Measurements from ENCODE around the gene SHROOM3.
"Not testable (repeated sequence)": the region's sequence is repeated elsewhere in the genome, so short reads cannot be mapped to it uniquely, and the experiment has no call there.

Gene SHROOM3

DNA sequence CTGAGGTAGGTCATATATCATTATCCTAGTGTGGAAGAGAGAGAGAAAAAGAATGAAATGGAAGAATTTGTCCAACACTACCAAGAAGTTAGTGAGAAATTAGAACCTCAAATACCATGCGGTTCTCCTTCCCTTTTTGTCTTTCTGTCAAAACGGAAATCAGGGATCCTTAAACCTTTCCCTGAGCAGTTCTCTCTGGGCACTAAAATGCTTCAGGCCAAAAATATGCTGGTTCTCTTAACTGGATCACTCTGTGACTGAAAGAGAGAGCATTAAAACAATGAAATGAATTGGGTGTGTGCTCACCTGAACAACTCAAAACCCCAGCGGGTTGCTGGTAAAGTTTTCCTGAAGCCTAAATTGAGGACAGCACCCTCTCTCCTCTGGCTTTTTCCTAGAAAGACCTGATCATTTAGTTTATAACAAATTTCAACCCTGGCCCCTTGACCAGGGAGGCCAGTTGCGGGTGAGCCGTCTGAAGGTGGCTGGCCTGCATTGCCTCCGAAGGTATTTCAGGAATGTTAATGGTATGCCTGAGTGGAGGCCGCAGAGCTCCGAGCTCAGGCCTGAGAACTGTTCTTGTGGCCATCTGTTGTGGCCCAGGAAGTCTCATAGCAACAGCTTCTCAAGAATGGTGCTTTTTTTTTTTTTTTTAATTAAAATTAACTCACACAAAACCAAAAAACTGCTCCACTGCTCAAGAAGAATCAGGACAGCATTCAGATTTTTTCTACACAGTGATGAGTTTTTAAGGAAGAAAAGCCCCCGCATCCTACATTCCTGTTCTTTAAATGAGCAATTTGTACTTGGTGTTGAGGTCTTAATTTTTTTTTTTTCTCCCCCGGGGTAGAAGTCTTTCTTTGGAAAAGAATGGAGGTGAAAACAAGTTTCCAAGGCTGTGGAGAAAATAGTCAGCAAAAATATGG is 155.1 kb downstream of the SHROOM3 start:
- no peak for DNase-seq (ENCODE audit: extremely low read depth in 1 of 2, low read depth in 1 of 2)

DNA sequence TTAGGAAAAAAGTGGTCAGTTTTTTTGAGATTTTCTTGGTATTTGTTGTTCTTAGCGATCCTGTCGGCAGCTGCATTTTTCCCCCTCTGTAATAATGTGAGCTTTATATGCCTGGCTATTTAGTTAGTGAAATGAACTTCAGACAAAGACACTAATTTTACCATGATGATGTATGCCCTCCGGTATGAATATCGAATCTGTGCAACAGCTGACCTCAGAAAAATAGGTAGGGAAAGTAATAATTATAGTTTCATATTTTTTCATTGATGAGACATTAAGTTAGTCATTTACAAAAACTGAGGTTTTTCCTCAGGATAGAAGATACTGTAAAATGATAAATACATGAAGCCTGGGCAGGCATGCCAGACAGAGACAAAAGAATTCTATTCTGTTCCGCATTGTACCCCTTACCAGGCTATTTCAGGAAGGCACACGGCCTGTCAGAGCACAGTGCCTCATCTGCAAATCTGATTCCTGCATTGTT is 155.8 kb downstream of the SHROOM3 start:
- DNase-seq (ENCODE audit: extremely low read depth in 1 of 2, low read depth in 1 of 2) = no peak

DNA sequence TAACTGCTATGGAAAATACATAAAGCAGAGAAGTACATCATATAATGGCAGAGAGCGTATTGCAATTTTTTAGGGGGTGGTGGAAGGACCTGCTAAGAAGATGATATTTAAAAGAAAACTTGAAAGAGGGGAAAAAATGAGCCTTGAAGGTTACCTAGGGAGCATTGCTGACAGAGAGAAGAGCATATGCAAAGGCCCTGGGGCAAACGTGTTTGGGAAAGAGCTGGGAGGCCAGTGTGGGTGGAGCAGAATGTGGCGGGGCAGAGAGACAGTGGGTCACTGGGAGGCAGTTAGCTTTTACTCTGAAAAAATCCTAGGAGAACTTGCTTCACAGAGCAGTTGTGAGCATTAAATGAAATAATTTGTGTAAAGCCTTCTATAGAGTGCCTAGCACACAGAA is 157.0 kb downstream of the SHROOM3 start:
- DNase-seq (ENCODE audit: extremely low read depth in 1 of 2, low read depth in 1 of 2) = no peak

DNA sequence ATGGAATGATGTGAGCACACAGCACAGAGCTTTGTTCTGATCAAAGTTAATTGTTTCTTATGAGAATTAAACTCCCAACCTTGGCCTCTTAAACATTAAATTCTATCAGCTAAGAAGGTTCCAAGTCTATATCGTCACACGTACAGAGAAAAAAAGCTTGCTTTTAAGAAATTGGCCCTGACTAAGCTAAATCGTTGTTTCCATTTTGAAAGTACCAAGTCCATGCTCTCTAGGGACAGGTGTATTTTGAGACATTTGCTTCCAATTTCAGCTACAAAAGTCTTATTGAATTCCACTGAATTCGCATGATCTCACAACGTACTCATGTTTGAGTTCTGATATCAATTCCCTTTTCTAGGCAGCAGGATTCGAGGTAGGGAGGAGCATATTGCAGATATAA is 157.4 kb downstream of the SHROOM3 start:
- no peak for DNase-seq (ENCODE audit: extremely low read depth in 1 of 2, low read depth in 1 of 2)

DNA sequence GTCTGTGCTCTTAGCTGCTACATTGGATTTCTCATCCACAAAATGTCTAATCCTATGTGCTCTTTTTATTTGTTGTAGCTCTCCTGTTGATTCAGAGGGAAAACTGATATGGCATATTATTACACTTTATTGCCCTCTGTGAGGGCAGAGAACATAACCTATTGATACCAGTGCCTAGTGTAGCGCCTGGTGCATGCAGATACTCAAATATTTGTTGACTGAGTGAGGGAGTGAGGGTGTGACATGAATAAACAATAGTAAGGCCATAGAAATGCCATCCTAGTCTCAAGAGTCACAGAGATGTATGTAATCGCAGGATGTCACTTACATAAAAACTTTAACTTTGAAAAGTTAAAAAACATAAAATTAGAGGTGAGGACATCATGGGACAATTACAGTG is 159.1 kb downstream of the SHROOM3 start:
- no peak for DNase-seq (ENCODE audit: extremely low read depth in 1 of 2, low read depth in 1 of 2)

DNA sequence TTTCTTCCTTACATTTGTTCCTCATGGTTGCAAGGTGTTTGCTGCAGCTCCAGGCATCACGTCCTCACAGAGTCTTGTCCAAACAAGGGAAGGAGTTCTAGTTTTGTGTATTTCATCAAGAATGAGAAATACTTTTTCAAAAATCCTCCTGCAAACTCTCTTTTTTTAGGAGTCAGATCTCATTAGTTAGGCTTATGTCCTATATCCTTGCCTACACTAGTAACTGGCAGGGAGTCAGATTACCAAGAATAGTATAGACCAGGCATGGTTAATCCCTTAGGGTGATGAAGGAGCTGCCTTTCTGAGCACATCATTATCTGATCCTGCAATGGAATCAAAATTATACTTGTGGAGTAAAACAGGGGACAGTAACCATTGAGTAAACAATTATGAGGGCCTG is 160.4 kb downstream of the SHROOM3 start:
- DNase-seq (ENCODE audit: extremely low read depth in 1 of 2, low read depth in 1 of 2) = no peak

DNA sequence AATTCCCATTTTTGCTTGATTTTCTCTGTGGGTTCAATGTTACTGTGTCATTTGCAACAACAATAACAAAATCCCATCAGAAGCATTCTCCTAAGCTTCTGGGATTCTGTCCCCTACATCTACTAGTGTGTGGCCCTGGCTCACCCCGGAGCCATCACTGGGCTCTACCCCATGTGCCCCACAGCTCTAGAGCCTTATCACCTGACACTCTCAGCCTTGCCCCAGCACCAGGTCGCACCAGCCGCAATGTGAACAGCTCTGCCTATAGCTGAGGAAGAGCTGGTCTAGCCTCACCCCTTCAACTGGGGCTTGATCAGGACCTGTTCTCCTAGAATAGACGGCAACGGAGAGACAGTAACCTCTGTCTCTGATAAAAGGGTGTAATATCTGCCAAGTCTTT is 161.7 kb downstream of the SHROOM3 start:
- DNase-seq (ENCODE audit: extremely low read depth in 1 of 2, low read depth in 1 of 2) = no peak

DNA sequence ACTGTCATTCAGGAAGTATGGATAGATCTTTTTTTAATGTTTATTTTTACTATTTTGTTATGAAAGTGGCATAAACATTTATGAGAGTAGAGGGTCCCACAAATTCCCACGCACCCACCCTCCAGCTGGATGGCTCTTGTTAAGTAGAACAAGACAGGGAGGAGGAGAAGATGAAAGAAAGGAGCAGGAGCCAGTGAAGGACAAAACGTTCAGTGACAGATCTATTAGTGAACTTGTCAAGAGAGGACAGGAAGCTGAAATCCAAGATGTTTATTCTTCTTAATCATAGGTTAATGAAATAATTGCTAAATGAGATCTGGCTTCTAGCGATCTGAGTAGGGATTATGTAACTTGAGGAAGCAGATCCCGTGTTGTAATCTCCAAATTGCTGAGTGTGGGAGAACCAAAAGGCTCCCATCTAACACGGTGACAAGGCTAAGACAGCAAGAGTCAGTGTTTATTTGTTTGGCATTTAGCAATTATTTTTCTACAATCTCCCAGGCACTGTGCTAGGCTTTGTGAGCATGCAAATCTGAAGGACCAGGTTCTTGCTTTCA is 162.5 kb downstream of the SHROOM3 start:
- no peak for DNase-seq (ENCODE audit: extremely low read depth in 1 of 2, low read depth in 1 of 2)

DNA sequence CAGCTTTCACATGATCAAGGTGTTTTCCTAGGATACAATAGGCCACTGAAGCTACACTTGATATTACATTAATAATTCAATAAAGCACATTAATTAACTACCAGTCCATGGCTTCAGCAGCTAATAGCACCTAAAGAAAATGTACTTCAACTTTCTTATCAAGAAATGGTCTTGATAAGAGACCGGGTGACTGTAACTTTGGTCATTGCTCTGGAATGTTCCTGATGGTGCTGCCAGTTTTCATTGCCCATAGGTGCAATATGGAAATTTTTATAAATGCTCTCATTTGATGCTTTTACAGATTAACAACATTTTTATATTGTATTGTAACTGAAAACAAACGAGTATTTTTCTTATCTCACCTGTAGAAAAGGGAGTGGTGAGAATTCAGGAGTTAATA is 165.4 kb downstream of the SHROOM3 start:
- DNase-seq (ENCODE audit: extremely low read depth in 1 of 2, low read depth in 1 of 2) = no peak

DNA sequence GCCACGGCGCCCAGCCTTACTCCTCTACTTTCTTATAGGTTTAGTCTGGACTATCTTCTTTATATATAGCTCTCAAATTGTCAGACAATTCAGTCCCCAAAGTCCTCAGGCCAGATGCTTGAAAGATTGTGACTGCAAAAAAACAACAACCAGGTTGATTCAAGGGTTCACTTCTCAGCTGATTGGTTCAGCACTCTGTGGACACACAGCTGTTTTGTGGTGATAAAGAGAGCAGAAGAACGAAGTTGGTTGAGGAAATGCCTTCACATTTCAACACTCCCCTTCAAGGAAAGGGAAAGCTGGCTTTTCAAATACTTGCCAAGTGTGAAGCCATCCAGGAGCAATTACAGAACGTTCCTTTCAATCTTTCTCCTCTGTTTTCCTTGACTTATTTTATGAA is 166.8 kb downstream of the SHROOM3 start:
- DNase-seq (ENCODE audit: extremely low read depth in 1 of 2, low read depth in 1 of 2) = no peak

DNA sequence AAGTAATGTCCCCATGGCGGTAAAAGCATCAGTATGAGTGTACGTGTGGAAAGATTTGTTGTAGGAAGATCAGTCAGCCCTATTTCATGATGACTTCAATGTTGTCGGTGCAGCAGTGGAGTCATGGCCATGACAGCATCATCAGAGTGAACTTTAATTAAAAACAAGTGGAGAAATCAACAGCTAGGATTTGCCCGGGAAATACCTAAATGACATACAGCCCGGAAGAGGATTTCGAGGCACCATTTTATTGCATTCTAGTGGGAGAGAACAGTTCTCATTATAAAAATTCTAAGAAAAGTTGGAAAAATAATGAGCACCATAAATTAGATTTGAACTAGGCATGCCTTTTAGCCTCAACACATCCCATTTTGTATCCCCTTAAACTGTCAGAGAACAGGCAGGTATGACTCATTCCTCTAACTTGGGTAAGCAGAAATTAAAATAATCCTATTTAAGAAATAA is 170.1 kb downstream of the SHROOM3 start:
- no peak for DNase-seq (ENCODE audit: extremely low read depth in 1 of 2, low read depth in 1 of 2)

DNA sequence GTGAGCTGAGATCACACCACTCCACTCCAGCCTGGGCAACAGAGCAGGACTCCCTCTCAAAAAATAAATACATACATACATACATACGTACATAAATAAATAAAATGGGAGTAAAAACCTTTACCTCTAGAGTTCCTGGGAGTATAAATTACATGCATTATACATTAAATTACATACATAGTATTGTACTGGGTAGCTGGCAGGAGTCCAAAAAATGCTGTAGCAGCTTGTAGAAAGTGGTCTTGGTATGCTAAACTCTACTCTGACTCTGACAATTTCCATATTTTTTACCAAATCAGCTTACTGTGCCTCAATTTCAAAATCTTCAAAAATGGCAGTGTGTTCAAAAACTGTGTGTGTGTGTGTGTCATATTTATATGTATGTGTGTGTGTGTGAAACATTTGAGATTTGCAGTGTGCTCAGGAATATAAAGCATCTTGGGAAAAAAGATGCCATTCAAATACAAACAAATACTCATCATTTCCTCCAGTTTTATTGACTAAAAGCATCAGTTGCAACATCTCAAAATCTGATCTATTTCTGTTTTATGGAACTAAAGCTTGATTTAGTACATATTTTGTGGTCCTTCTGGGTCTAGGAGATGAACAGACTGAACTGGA is 171.7 kb downstream of the SHROOM3 start:
- DNase-seq (ENCODE audit: extremely low read depth in 1 of 2, low read depth in 1 of 2) = no peak

DNA sequence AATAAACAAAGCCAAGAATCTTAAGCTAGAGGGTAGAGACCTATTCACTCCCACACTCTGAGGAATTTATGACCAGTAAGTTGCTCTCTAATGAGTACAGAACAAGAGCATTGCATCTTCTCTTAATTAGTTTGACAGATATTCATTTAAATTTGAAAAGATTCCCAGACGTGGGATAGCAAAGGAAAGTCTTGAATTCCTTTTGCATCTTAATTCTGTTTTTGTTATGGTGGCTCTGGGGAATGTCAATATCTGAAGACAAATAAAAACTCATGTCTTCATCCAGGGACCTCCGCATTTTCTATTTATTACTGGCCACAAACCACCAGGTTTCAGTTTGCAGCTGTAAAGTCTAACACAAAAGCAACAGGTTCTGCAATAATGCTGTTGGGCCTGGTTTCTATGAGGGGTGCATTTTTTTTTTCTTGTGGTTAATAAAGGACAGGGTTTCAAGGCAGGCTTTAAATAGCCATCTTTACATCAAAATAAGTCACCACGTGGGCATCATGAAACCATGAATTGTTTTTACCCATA is 172.3 kb downstream of the SHROOM3 start:
- DNase-seq (ENCODE audit: extremely low read depth in 1 of 2, low read depth in 1 of 2) = no peak

DNA sequence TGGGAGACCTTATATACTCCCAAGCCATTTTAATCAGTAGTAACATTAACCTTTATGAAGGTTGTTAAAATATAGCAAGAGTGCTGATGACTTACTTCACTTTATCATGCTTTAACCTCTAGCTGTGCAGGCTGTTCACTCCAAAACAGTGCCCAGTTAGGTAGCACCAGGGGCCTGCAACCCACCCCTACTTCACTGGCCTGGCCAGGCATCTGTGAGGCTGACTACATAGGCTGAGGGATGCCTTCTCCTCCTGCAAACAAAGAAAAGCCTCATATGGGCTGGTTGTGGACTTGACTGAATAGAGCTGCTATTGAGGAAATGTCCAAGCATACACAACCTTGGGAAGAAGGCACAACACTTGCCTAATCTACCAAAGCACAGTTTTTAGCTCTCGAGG is 172.8 kb downstream of the SHROOM3 start:
- no peak for DNase-seq (ENCODE audit: extremely low read depth in 1 of 2, low read depth in 1 of 2)

DNA sequence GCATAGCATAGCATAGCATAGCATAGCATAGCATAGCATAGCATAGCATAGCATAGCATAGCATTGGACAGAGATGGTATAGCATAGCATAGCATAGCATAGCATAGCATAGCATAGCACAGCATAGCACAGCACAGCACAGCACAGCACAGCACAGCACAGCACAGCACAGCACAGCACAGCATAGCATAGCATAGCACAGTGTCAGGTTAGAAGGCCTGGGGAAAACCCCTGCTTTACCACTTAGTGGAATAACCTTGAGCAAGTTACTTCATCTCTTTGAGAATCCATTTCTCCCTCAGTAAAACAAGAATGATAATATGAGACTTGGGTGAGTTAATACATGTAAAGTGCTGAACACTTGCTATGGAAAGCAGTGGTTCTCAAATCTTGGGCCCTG is 173.5 kb downstream of the SHROOM3 start:
- not testable (repeated sequence) for DNase-seq (ENCODE audit: extremely low read depth in 1 of 2, low read depth in 1 of 2)

DNA sequence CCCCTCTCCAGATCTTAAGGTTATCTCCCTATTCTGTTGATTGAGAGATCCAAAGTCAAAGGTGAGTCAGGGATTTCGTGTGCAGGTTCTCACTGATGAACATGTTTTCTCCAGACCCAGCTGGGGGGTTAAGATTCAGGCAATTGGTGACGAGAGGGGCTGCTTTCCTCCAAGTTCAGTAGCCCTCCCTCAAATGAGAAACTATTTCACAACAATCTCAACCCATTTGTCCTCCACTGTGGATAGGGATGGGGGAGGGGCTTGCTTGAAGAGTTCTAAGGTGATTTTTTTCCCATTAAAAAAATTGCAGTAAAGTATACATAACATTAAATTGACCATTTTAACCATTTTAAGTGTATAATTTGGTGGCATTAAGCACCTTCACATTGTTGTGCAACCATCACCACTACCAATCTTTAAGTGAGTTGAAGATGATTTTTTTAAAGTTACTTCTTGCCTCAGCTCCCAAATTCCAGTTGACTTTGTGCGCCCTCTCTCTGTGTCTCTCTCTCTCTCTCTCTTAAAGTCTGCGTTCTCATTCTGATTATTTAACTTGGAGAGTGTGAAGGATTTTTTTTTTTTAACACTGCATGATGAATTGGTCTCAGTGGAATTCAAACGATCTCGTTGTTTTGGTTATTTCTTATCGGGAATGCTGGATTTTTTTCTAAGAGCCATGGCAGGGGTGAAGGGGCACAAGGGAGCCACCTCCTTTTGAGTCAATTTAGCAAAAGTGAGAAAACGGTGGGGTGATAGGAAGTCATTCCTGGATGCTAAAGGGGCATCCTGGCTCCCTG is 175.9 kb downstream of the SHROOM3 start:
- DNase-seq (ENCODE audit: extremely low read depth in 1 of 2, low read depth in 1 of 2) = no peak

DNA sequence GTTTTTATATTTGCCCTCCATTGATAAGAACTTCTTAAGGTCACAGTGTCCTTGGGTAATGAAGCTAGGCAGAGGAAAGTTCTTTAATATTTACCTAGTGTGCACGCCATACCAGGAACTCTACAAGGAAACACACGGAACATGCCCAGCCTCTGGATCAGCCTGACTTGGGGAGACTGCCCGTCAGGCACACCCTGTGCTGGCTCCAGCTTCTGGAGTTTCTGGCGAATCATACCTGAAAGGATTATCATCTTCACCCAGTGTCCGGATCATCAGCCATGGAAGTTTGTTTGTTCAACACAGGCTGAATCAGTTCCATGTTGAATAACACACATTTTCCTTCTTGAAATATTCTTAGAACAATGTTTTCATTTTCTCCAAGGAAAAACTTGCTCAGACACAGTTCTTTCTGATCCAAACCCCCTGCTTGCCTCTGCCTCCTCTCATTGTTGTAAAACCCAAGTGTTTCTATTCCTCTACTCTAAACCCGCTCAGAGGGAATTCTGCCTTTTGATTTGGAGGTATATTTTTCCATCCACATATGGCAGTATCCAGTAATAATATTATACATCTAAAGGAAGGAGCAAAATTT is 176.7 kb downstream of the SHROOM3 start:
- no peak for DNase-seq (ENCODE audit: extremely low read depth in 1 of 2, low read depth in 1 of 2)

DNA sequence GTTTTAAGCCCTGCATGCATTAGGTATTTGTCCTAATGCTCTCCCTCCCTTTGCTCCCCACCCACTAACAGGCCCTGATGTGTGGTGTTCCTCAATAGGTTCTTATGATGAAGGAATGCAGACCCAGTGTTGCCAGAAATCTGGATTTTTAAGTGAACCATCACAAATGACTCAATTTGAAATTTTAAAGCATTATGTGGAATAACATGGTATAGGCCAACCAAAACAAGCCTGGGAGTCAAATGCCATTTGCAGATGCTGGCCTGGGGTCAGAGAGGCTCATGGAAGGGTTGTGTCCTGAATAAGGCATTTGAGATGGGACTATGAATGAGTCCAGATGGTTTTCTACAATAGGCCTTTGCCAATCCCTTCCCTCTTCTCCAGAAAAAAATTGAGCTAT is 179.6 kb downstream of the SHROOM3 start:
- no peak for DNase-seq (ENCODE audit: extremely low read depth in 1 of 2, low read depth in 1 of 2)

DNA sequence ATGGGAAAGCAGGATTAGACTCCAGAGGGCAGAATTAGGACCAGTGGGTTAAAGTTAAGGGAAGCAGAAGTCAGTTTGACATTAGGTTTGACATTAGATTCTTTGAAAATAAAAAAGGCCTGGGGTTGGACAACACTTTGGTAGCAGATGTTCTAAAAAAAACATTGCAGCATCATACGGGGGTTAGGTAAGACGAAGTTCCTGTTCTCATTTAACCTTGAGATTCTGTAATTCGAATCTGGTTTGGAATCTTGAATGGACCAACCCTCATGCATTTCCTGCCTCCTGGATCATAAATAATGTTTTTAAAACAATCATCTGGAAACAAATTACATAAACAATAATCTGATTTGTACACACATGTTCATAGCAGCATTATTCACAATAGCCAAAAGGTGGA is 181.0 kb downstream of the SHROOM3 start:
- no peak for DNase-seq (ENCODE audit: extremely low read depth in 1 of 2, low read depth in 1 of 2)

DNA sequence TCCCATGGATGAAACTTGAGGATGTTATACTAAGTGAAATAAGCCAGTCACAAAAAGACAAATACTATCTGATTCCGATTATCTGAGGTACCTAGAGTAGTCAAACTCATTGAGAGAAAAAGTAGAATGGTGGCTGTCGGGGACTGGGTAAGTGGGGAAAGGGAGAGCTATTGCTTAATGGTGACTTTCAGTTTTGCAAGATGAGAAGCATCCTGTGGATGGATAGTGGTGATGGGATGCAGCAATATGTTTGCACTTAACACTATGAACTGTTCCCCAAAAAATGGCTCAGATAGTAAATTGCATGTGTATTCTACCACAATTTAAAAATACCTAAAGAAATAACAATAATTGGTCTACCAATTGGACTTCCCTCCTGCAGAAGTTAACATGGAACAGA is 181.5 kb downstream of the SHROOM3 start:
- DNase-seq (ENCODE audit: extremely low read depth in 1 of 2, low read depth in 1 of 2) = no peak

Measured in activated CD8-positive, alpha-beta memory T cell treated with anti-CD3 and anti-CD28 coated beads for 1 hour (primary cell).